ENCODE results near the gene VPS37B.

GRCh38 chr12:122854554-122854953 is 41.4 kb downstream of the VPS37B start:
- no peak for TF ChIP-seq POLR2A (IDR thresholded peaks at IDR 0.05)
- TF ChIP-seq, protein P1, sequence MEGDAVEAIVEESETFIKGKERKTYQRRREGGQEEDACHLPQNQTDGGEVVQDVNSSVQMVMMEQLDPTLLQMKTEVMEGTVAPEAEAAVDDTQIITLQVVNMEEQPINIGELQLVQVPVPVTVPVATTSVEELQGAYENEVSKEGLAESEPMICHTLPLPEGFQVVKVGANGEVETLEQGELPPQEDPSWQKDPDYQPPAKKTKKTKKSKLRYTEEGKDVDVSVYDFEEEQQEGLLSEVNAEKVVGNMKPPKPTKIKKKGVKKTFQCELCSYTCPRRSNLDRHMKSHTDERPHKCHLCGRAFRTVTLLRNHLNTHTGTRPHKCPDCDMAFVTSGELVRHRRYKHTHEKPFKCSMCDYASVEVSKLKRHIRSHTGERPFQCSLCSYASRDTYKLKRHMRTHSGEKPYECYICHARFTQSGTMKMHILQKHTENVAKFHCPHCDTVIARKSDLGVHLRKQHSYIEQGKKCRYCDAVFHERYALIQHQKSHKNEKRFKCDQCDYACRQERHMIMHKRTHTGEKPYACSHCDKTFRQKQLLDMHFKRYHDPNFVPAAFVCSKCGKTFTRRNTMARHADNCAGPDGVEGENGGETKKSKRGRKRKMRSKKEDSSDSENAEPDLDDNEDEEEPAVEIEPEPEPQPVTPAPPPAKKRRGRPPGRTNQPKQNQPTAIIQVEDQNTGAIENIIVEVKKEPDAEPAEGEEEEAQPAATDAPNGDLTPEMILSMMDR (IDR thresholded peaks at IDR 0.05): no peak

Measured in right lobe of liver (tissue), 4 donors.